Mesenchymal stem cell (in vitro differentiated cells and primary cell): Measurements from ENCODE around the gene PAFAH2.
A peak's percentile ranks its signal among the peaks of the same experiment; 100 is the strongest.

Experiments
- DNase-seq: peaks from one replicate; pipeline ENCODE4 v3.0.0-alpha.2; 2013
- H2AFZ ChIP-seq: one replicate; pipeline ENCODE4 v1.6.1; 2013; ENCODE audit warnings: low read depth, mild to moderate bottlenecking, control low read depth, inconsistent platforms, low read length, moderate library complexity
- H2AK5ac ChIP-seq: 2 replicates; pipeline ENCODE4 v1.6.1; 2013; ENCODE audit warnings: low read length, moderate library complexity, mild to moderate bottlenecking, inconsistent platforms; ENCODE audit not compliant: severe bottlenecking
- H2BK120ac ChIP-seq: one replicate; pipeline ENCODE4 v1.6.1; 2013; ENCODE audit warnings: low read depth, mild to moderate bottlenecking, inconsistent platforms, low read length, moderate library complexity
- H2BK12ac ChIP-seq, 2 experiments: one replicate each; pipeline ENCODE4 v1.6.1; 2013; ENCODE audit warnings: inconsistent platforms in 2 of 2, low read length in 2 of 2, mild to moderate bottlenecking in 2 of 2, moderate library complexity in 2 of 2, control low read depth in 1 of 2
- H2BK15ac ChIP-seq: one replicate; pipeline ENCODE4 v1.6.1; 2013; ENCODE audit warnings: mild to moderate bottlenecking, low read depth, inconsistent platforms; ENCODE audit not compliant: poor library complexity, severe bottlenecking
- H2BK5ac ChIP-seq: 2 replicates; pipeline ENCODE4 v1.6.1; 2013; ENCODE audit warnings: low read depth, mild to moderate bottlenecking, low read length, control low read depth, inconsistent platforms; ENCODE audit not compliant: poor library complexity, severe bottlenecking
- H3K14ac ChIP-seq, 2 experiments: one replicate each; pipeline ENCODE4 v1.6.1; 2013; ENCODE audit warnings: inconsistent platforms in 2 of 2, low read length in 2 of 2, control low read depth in 1 of 2, mild to moderate bottlenecking in 1 of 2, moderate library complexity in 1 of 2
- H3K18ac ChIP-seq, 2 experiments: one replicate each; pipeline ENCODE4 v1.6.1; 2013; ENCODE audit warnings: inconsistent platforms in 2 of 2, low read length in 2 of 2, control low read depth in 1 of 2, low read depth in 1 of 2, mild to moderate bottlenecking in 1 of 2
- H3K23ac ChIP-seq, 2 experiments: one replicate each; pipeline ENCODE4 v1.6.1; 2013; ENCODE audit warnings: inconsistent platforms in 2 of 2, low read length in 2 of 2, mild to moderate bottlenecking in 2 of 2, moderate library complexity in 2 of 2, control low read depth in 1 of 2
- H3K27ac ChIP-seq: 2 replicates; pipeline ENCODE4 v1.5.1; 2013; ENCODE audit warnings: mild to moderate bottlenecking, moderate library complexity, low read length, control low read depth, inconsistent platforms; ENCODE audit not compliant: poor library complexity, severe bottlenecking
- H3K27me3 ChIP-seq, 2 experiments: 2 replicates each; pipeline versions ENCODE4 v1.6.1 to v1.7.0; 2013; ENCODE audit warnings: low read length in 2 of 2, mild to moderate bottlenecking in 2 of 2, moderate library complexity in 2 of 2, control low read depth in 1 of 2, inconsistent platforms in 1 of 2; ENCODE audit not compliant: control insufficient read depth in 1 of 2, insufficient read depth in 1 of 2
- H3K36me3 ChIP-seq, 2 experiments: 2 replicates each; pipeline versions ENCODE4 v1.6.1 to v1.7.0; 2013; ENCODE audit warnings: low read length in 2 of 2, control low read depth in 1 of 2, inconsistent platforms in 1 of 2, low read depth in 1 of 2, mild to moderate bottlenecking in 1 of 2; ENCODE audit not compliant: insufficient read depth in 2 of 2, control insufficient read depth in 1 of 2
- H3K4ac ChIP-seq, 2 experiments: one replicate each; pipeline ENCODE4 v1.6.1; 2013; ENCODE audit warnings: inconsistent platforms in 2 of 2, low read length in 2 of 2, mild to moderate bottlenecking in 2 of 2, moderate library complexity in 2 of 2, control low read depth in 1 of 2, low read depth in 1 of 2
- H3K4me1 ChIP-seq: 2 replicates; pipeline ENCODE4 v1.6.1; 2013; ENCODE audit warnings: low read depth, low read length, control low read depth; ENCODE audit not compliant: control insufficient read depth, insufficient read depth
- H3K4me2 ChIP-seq: 2 replicates; pipeline ENCODE4 v1.6.1; 2013; ENCODE audit warnings: low read length, mild to moderate bottlenecking, inconsistent platforms; ENCODE audit not compliant: poor library complexity, severe bottlenecking
- H3K4me3 ChIP-seq, 2 experiments: 2 replicates each; pipeline versions ENCODE4 v1.5.1 to v1.7.0; 2013; ENCODE audit warnings: low read length in 2 of 2, mild to moderate bottlenecking in 2 of 2, control low read depth in 1 of 2, low read depth in 1 of 2; ENCODE audit not compliant: insufficient read depth in 1 of 2
- H3K79me1 ChIP-seq: replicated peaks from 2 replicates; pipeline ENCODE4 v1.6.1; 2013; ENCODE audit warnings: mild to moderate bottlenecking, control low read depth, low read length, inconsistent platforms; ENCODE audit not compliant: poor library complexity, severe bottlenecking
- H3K9ac ChIP-seq: 2 replicates; pipeline ENCODE4 v1.7.0; 2013; ENCODE audit warnings: mild to moderate bottlenecking, low read length, moderate library complexity
- H3K9me3 ChIP-seq: 2 replicates; pipeline ENCODE4 v1.7.0; 2013; ENCODE audit warnings: mild to moderate bottlenecking, low read length; ENCODE audit not compliant: control insufficient read depth
- H4K8ac ChIP-seq: one replicate; pipeline ENCODE4 v1.6.1; 2013; ENCODE audit warnings: inconsistent platforms, mild to moderate bottlenecking, low read length, moderate library complexity
- H4K91ac ChIP-seq: one replicate; pipeline ENCODE4 v1.6.1; 2013; ENCODE audit warnings: mild to moderate bottlenecking, low read length, inconsistent platforms
- WGBS: methylation state at CpG from one replicate; pipeline ENCODE4 v1.1.7; 2013; ENCODE audit warnings: mixed read lengths; 5-methylcytosine and 5-hydroxymethylcytosine counted together

The PAFAH2 gene

DNA sequence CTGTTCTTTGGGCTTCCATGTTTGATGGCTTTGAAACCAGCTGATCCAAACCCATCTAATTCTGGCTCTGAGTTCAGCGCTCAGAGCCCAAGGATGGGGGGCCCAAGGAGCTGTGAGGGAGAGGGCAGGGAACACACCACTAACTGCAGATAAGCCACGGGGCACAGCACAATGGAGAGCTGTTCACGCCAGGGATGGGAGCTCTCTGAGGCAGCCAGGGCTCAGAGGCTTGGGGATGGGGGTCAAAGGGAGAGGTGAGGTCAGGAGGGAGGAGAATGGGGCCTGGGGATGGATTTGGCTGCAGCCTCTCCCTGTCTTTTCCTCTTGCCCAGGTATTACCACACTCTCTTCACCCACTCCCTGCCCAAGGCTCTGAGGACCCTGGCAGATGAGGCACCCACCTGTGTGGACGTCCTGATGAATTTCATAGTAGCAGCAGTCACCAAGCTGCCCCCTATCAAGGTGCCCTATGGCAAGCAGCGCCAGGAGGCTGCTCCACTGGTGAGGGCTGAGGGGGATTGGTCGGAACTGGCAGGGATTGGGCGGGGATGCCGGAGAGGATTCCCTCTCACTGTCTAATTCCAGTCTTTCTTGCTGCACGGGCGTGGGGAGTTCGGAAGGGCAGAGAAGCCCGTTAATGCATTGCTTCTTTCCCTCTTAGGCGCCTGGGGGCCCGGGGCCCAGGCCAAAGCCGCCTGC lies 36.8 kb upstream of the PAFAH2 start:
- Histone ChIP-seq H3K27me3 (peaks cover 0 to 53% of the 10 kb centered on the region in 2 experiments), H2BK5ac (no peak overlapping the region), H3K9me3 (no peaks in the 10 kb centered on the region), H2BK15ac (no peak overlapping the region), H3K18ac (no peak overlapping the region), H3K4me3 (peak overlapping the region; percentile 73 to 91), H2AFZ (peak overlapping the region; percentile 91), H3K9ac (peak overlapping the region; percentile 79), H2AK5ac (no peak overlapping the region), H3K4ac (no peak overlapping the region), H3K79me1 (no peaks in the 10 kb centered on the region), H2BK12ac (peak overlapping the region in 1 of 2 experiments; percentile 54), H3K4me1 (peaks cover 19% of the 10 kb centered on the region), H3K36me3 (no peaks in the 10 kb centered on the region), H4K91ac (no peak overlapping the region), H2BK120ac (no peak overlapping the region), H4K8ac (no peak overlapping the region), H3K27ac (no peak overlapping the region), H3K4me2 (peak overlapping the region; percentile 90), H3K23ac (peak overlapping the region in 1 of 2 experiments; percentile 34), H3K14ac (peak overlapping the region in 1 of 2 experiments; percentile 26)
- no peak for DNase-seq
- WGBS, result 24% methylated on average over 13 of the region's 15 CpGs

DNA sequence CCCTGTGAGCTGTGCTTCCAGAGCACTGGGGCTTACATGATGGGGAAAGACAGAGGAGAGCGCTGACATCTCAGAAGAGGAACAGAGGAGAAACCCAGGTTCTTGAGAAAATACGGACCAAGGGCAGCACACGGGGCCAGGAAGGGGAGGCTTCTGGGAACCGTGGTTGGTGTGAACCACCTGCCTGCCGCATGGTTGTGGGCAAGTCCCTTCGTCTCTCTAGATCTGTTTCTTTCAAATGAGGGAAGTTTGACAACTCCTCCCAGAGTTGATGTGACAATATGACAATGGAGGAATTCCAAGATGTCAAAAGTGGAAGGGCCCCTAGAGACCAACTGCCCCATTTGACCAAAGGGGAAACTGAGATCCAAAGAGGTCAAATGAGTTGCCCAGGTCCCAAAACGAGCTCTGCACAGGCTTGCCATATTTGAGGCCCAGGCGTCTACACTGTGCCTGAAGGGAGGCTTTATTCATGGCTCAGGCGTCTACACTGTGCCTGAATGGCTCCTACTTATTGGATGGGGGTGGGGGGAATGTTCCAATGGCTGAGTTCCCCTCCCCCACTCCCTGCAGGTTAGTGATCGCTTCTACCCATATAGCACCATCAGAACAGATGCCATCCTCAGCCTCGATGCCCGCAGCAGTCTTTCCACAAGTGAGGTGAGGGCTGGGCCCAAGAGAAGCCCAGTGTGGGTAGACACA lies 34.9 kb upstream of the PAFAH2 start:
- peaks cover 26% of the 10 kb centered on the region for H3K4me1 ChIP-seq
- no peak overlapping the region for H3K4me2 ChIP-seq
- H2BK120ac ChIP-seq, result no peak overlapping the region
- H3K27ac ChIP-seq, result no peak overlapping the region
- no peak overlapping the region for H2AFZ ChIP-seq
- no peak overlapping the region for H2BK15ac ChIP-seq
- H2BK5ac ChIP-seq, result no peak overlapping the region
- no peak overlapping the region for H3K9ac ChIP-seq
- no peaks in the 10 kb centered on the region for H3K9me3 ChIP-seq
- WGBS, result 87% methylated on average over 10 of the region's 12 CpGs
- H3K27me3 ChIP-seq, result peaks cover 0 to 36% of the 10 kb centered on the region in 2 experiments
- H3K23ac ChIP-seq, result no peak overlapping the region
- no peaks in the 10 kb centered on the region for H3K79me1 ChIP-seq
- H3K14ac ChIP-seq, result no peak overlapping the region
- no peak overlapping the region for H3K4ac ChIP-seq
- no peak for DNase-seq
- no peak overlapping the region for H3K18ac ChIP-seq
- no peak overlapping the region for H2BK12ac ChIP-seq
- H3K36me3 ChIP-seq, result no peaks in the 10 kb centered on the region
- no peak overlapping the region for H4K8ac ChIP-seq
- H4K91ac ChIP-seq, result no peak overlapping the region
- no peak overlapping the region for H2AK5ac ChIP-seq
- no peak overlapping the region for H3K4me3 ChIP-seq

DNA sequence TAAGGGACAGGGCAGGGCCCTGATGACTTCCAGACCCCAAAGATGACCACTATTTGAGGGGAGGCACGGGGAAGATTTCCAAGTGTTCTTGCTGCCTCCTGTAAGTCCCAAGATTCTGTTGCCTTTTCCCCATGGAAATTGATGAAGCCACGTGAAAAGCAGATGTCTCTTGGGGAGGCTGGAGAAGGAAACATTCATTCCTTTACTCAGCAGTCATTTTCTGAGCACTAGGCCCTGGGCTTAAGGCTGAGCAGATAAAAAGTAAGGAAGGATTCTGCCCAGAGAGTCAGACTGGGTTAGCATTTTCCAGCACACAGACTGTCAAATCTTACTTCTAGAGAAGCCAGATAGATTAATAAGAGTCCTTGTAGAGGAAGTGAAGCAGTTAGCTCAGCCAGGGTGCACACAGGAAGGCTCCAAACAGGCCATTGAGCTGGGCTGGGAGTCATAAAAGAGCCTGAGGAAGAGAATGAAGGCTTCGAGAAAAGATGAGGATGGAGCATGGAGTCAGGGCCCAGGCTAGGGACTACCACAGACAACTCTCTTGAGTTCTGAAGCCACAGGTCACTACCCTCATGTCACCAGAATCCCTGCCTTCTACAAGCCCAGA lies 33.9 kb upstream of the PAFAH2 start:
- Histone ChIP-seq H2BK120ac (no peak overlapping the region), H3K4ac (no peak overlapping the region), H4K91ac (no peak overlapping the region), H2BK15ac (no peak overlapping the region), H2BK5ac (no peak overlapping the region), H2AK5ac (no peak overlapping the region), H3K4me2 (no peak overlapping the region), H3K9me3 (no peaks in the 10 kb centered on the region), H4K8ac (no peak overlapping the region), H3K9ac (peak overlapping the region; percentile 8), H3K27ac (no peak overlapping the region), H3K23ac (no peak overlapping the region), H3K4me1 (peaks cover 23% of the 10 kb centered on the region), H3K14ac (no peak overlapping the region), H3K18ac (no peak overlapping the region), H3K27me3 (peaks cover 0 to 27% of the 10 kb centered on the region in 2 experiments), H3K36me3 (no peaks in the 10 kb centered on the region), H2AFZ (no peak overlapping the region), H3K4me3 (no peak overlapping the region), H3K79me1 (no peaks in the 10 kb centered on the region), H2BK12ac (no peak overlapping the region)
- WGBS, result 76% methylated on average over 2 of the region's 3 CpGs
- peak; percentile 26 for DNase-seq

DNA sequence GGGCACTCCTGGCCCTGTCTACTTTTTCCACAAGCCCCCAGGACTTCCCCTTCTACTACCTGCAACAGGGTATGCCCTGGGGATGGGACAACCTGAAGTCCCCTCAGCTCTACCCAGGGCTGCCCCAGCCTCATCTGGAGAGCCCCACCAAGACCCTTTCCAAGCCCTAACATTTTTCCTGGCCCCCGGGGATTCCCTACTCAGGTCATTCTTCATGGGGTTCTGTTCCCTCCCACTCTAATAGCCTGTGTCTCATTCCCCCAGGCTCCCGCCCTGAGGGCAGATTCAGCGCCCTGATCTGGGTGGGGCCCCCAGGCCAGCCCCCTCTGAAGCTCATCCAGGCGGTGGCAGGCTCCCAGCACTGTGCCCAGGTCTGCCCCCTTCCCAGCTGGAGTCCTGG lies 33.3 kb upstream of the PAFAH2 start:
- Histone ChIP-seq H3K36me3 (no peaks in the 10 kb centered on the region), H2AFZ (no peak overlapping the region), H3K79me1 (no peaks in the 10 kb centered on the region), H2BK5ac (no peak overlapping the region), H2BK12ac (no peak overlapping the region), H4K91ac (no peak overlapping the region), H2BK120ac (no peak overlapping the region), H3K27ac (no peak overlapping the region), H2AK5ac (no peak overlapping the region), H3K4me3 (no peak overlapping the region), H3K9ac (peak overlapping the region; percentile 8), H3K4ac (no peak overlapping the region), H3K23ac (no peak overlapping the region), H3K18ac (no peak overlapping the region), H4K8ac (no peak overlapping the region), H3K9me3 (no peaks in the 10 kb centered on the region), H3K27me3 (peaks cover 0 to 22% of the 10 kb centered on the region in 2 experiments), H2BK15ac (no peak overlapping the region), H3K14ac (no peak overlapping the region), H3K4me1 (peaks cover 18% of the 10 kb centered on the region), H3K4me2 (no peak overlapping the region)
- 89% methylated on average over 4 of the region's 4 CpGs for WGBS
- DNase-seq, result no peak
